NB4 (cell line): ENCODE data around the gene AGAP1.

ENCODE experiments used
- DNase-seq: peaks from one replicate; pipeline ENCODE4 v3.0.0; 2010; ENCODE audit warnings: low read depth
- H3K4me3 ChIP-seq: one replicate; pipeline ENCODE4 v1.5.1; 2011; ENCODE audit warnings: mild to moderate bottlenecking, low read depth, low read length, moderate library complexity
- CTCF ChIP-seq: IDR thresholded peaks from one replicate; pipeline ENCODE4 v1.5.1; 2012; ENCODE audit warnings: low read depth, low read length
- MYC ChIP-seq: IDR thresholded peaks from 2 replicates; pipeline ENCODE4 v1.6.1; 2011; ENCODE audit warnings: low read depth, low read length
- POLR2A ChIP-seq: IDR thresholded peaks from 2 replicates; pipeline ENCODE4 v1.6.1; 2011; ENCODE audit warnings: mild to moderate bottlenecking; ENCODE audit not compliant: insufficient read length; ENCODE audit errors: extremely low read depth
- TF ChIP-seq, protein P1 (sequence below): IDR thresholded peaks from 2 replicates; pipeline ENCODE4 v1.6.1; 2011; ENCODE audit warnings: low read depth, low read length

The AGAP1 gene

GRCh38 chr2:236113425-236113824, 619.6 kb downstream of the AGAP1 start:
- TF ChIP-seq CTCF (no peak), MYC (no peak), POLR2A (no peak)
- TF ChIP-seq, protein P1, sequence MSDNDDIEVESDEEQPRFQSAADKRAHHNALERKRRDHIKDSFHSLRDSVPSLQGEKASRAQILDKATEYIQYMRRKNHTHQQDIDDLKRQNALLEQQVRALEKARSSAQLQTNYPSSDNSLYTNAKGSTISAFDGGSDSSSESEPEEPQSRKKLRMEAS, result no peak
- DNase-seq, result no peak

GRCh38 chr2:236113948-236114347, 620.1 kb downstream of the AGAP1 start:
- no peak overlapping the region for H3K4me3 ChIP-seq
- no peak for DNase-seq

More at GRCh38 chr2:236113425-236113824, 619.6 kb downstream of the AGAP1 start:
- H3K4me3 ChIP-seq, result no peak overlapping the region

GRCh38 chr2:236114959-236115358, 621.1 kb downstream of the AGAP1 start:
- H3K4me3 ChIP-seq, result no peak overlapping the region
- no peak for DNase-seq
- TF ChIP-seq POLR2A (no peak), MYC (no peak), CTCF (no peak)
- TF ChIP-seq, protein P1, result no peak

More at GRCh38 chr2:236113948-236114347, 620.1 kb downstream of the AGAP1 start:
- no peak for TF ChIP-seq POLR2A
- TF ChIP-seq, protein P1, result no peak
- no peak for TF ChIP-seq MYC
- no peak for TF ChIP-seq CTCF

- no peak for DNase-seq
- no peak overlapping the region for H3K4me3 ChIP-seq
- TF ChIP-seq CTCF (no peak), POLR2A (no peak), MYC (no peak)
- TF ChIP-seq, protein P1, result no peak
Observed at GRCh38 chr2:236117401-236117800, 623.6 kb downstream of the AGAP1 start.

- no peak overlapping the region for H3K4me3 ChIP-seq
- no peak for TF ChIP-seq CTCF
- TF ChIP-seq, protein P1, result no peak
- TF ChIP-seq MYC, result no peak
- TF ChIP-seq POLR2A, result no peak
- DNase-seq, result no peak
Observed at GRCh38 chr2:236117861-236118269, 624.0 kb downstream of the AGAP1 start.

DNA sequence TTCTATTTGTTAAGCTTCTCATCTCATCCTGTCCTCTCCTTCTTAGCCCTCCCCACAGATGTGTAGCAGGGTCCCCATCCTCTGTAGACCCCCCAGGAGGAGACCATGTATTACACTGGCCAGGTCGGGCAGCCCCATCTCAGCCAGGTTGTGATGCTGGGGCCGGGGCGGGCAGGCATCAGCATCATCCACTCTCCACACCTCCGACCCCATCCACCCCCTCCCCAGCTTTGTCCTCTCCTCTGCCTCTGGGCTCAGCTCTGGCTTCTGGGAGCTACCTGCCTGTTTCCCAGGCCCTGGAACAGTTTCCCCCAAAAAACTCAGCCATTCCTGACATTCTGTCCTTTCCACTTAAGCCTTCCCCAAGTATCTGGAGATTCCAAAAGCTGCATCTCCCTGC, 625.2 kb downstream of the AGAP1 start:
- H3K4me3 ChIP-seq, result no peak overlapping the region
- DNase-seq, result no peak
- TF ChIP-seq CTCF, result no peak
- TF ChIP-seq, protein P1, result no peak
- TF ChIP-seq MYC, result no peak
- no peak for TF ChIP-seq POLR2A
